ENCODE data around the gene MOK. TPM values are rescaled to one million over a fixed set of nuclear protein-coding genes. Genes with fewer than 3 reads are reported as not detected.

Gene MOK
- total and polyA plus RNA-seq, 2 experiments from 2014 or later = 28.1 to 31.7 TPM

DNA sequence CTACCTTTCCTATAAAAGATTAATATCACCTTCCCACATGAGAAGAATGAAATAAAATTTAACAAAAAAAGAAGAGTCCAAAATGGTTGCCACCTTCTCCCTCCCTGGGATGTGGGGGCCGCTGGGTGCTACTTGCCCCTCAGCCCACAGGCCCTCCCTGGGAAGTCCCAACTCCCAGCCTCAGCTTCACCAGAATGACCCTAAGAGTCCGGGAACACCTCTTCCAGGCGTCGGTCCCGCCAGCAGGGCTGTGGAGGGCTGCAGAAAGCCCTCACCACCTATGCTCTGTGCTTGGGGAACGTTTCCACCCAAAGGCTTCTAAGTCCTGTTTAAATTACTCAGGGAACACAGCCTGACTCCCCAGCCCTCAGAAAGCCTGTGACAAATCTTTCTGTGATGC, 71.9 kb downstream of the MOK start:
- no peaks in the 10 kb centered on the region for H3K9me3 ChIP-seq (ENCODE audit: low read depth)
- no peak overlapping the region for H3K4me3 ChIP-seq
- DNase-seq (ENCODE audit: low read depth in 1 of 2, low spot score in 1 of 2) = no peak
- H3K27ac ChIP-seq = no peak overlapping the region
- H3K4me1 ChIP-seq (ENCODE audit: low read depth) = no peaks in the 10 kb centered on the region
- peaks cover 5% of the 10 kb centered on the region for H3K36me3 ChIP-seq
- no peaks in the 10 kb centered on the region for H3K27me3 ChIP-seq
- TF ChIP-seq, protein P1, sequence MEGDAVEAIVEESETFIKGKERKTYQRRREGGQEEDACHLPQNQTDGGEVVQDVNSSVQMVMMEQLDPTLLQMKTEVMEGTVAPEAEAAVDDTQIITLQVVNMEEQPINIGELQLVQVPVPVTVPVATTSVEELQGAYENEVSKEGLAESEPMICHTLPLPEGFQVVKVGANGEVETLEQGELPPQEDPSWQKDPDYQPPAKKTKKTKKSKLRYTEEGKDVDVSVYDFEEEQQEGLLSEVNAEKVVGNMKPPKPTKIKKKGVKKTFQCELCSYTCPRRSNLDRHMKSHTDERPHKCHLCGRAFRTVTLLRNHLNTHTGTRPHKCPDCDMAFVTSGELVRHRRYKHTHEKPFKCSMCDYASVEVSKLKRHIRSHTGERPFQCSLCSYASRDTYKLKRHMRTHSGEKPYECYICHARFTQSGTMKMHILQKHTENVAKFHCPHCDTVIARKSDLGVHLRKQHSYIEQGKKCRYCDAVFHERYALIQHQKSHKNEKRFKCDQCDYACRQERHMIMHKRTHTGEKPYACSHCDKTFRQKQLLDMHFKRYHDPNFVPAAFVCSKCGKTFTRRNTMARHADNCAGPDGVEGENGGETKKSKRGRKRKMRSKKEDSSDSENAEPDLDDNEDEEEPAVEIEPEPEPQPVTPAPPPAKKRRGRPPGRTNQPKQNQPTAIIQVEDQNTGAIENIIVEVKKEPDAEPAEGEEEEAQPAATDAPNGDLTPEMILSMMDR (IDR thresholded peaks at IDR 0.05; ENCODE audit: low read depth, low read length) = no peak

DNA sequence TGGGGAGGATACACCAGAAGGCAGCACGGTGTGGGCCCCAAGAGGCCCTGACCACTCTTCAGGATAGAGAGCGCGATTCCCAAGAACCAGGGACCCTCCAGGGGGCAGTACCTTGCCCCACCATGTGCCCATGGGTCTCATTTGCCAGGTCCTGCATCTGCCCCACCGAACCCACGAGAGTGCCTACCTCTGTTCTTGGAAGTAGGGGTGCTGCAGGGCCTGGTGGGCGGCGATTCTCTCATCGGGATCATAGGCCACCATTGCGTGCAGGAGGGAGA, 72.7 kb downstream of the MOK start:
- Histone ChIP-seq H3K36me3 (peaks cover 5% of the 10 kb centered on the region), H3K27ac (no peak overlapping the region), H3K27me3 (no peaks in the 10 kb centered on the region), H3K4me1 (ENCODE audit: low read depth) (no peaks in the 10 kb centered on the region), H3K4me3 (no peak overlapping the region), H3K9me3 (ENCODE audit: low read depth) (no peaks in the 10 kb centered on the region)
- DNase-seq (ENCODE audit: low read depth in 1 of 2, low spot score in 1 of 2) = no peak
- TF ChIP-seq, protein P1 (IDR thresholded peaks at IDR 0.05; ENCODE audit: low read depth, low read length) = no peak

DNA sequence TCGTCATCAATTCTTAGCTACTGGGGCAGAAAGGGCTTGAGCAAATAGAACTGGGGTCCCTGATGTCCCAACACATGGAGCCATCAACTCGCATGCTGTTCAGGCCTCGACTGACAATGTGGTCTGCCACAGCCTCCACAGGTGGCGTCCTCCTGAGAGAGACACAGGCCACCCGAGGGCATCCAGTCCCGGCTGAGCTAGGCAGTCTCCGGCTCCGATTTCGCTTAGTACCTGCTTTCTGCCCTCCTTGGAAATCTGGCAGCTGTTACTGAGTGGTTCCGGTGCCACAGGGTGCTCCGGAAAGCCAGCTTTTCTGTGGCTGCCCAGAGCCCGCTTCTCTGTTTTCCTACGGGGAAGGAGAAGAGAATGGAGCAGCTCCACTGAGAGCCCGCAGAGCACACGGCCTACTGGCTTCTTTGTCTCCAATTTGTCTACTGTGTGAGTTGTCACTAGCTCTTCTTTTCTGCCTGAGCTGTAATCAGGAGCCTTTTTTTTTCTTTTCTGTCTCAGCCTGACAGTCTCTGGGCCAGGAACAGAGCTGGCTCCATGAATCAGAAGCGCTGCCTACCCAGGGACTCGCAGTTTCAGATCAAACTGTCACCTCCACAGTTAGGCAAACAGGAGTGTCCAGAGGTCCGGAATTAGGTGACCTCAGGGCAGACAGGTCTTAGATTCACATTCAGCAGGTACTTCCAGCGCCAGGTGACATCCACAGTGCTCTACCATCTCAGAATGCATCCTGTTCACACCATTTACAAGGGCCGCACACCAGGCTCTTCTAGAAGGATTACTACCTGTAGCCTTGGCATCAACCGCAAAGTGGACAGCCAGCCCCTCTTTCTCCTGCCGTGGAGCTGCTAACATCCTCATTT, 73.3 kb downstream of the MOK start:
- no peak overlapping the region for H3K4me3 ChIP-seq
- H3K27ac ChIP-seq = no peak overlapping the region
- no peaks in the 10 kb centered on the region for H3K9me3 ChIP-seq (ENCODE audit: low read depth)
- H3K27me3 ChIP-seq = no peaks in the 10 kb centered on the region
- peaks cover 5% of the 10 kb centered on the region for H3K36me3 ChIP-seq
- no peaks in the 10 kb centered on the region for H3K4me1 ChIP-seq (ENCODE audit: low read depth)
- no peak for DNase-seq (ENCODE audit: low read depth in 1 of 2, low spot score in 1 of 2)
- TF ChIP-seq, protein P1 (IDR thresholded peaks at IDR 0.05; ENCODE audit: low read depth, low read length) = no peak

DNA sequence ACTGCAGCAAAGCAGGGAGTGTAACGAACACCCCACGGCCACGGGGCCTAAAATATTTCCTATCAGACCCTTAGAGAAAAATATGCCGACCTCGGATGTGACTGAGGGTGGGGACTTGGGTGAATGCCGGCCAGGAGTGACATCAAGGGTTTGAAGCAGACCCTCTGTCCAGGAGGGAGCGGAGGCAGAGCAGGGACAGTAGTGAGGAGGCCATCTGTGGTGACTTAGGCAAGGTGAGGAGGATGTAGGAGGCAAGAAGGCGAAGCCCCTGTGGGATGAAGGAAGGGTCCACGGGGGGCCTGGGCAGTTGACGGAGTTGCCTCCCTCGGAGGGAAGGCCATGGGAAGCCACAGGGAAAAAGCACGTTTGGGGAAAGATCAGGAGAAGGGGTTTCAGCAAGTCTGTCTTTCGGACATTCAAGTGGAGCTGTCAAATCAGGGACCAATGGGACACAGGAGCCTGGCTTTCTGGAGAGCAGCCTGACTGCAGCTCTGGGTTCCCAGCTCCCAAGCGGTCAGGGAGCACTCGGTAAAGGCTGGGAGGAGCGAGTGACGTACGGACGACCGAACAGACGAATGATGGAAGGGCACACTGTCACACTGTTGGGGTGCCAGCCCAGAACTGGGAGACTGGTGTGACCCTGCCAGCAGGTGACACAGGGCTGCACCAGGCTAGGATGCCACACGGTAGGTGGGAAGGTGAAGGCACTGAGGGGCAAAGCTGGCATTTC, 74.3 kb downstream of the MOK start:
- H3K27ac ChIP-seq = no peak overlapping the region
- no peak overlapping the region for H3K4me3 ChIP-seq
- H3K4me1 ChIP-seq (ENCODE audit: low read depth) = no peaks in the 10 kb centered on the region
- peaks cover 5% of the 10 kb centered on the region for H3K36me3 ChIP-seq
- no peak for DNase-seq (ENCODE audit: low read depth in 1 of 2, low spot score in 1 of 2)
- TF ChIP-seq, protein P1 (IDR thresholded peaks at IDR 0.05; ENCODE audit: low read depth, low read length) = no peak
- no peaks in the 10 kb centered on the region for H3K9me3 ChIP-seq (ENCODE audit: low read depth)
- H3K27me3 ChIP-seq = no peaks in the 10 kb centered on the region

DNA sequence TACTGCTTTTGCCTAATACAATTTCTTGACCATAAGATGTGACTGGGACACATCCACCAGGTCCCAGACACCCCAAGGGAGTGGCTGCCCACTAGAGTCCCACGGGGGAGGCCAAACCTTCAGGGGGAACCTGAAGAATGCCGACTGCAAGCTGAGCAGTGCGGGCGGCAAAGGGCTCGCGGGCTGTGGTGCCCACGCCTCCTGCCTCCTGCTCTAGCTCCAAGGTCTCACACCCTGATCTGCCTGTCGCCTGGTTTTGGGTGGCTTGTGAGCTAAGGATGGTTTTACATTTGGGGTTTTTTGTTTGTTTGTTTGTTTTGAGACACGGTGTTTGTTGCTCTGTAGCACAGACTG, 75.2 kb downstream of the MOK start:
- Histone ChIP-seq H3K4me1 (ENCODE audit: low read depth) (no peaks in the 10 kb centered on the region), H3K27ac (no peak overlapping the region), H3K9me3 (ENCODE audit: low read depth) (no peaks in the 10 kb centered on the region), H3K4me3 (no peak overlapping the region), H3K27me3 (no peaks in the 10 kb centered on the region), H3K36me3 (peaks cover 5% of the 10 kb centered on the region)
- TF ChIP-seq, protein P1 (IDR thresholded peaks at IDR 0.05; ENCODE audit: low read depth, low read length) = no peak
- no peak for DNase-seq (ENCODE audit: low read depth in 1 of 2, low spot score in 1 of 2)

Data from cardiac muscle cell (in vitro differentiated cells and primary cell).